Transverse colon (tissue), 4 donors: ENCODE data around the gene F7.

Experiments
- EP300 ChIP-seq: sonication (generic); formaldehyde crosslinking; IDR thresholded peaks from one replicate; pipeline ENCODE4 v1.6.1; 2017; ENCODE audit warnings: antibody characterized with exemption, low read depth
- POLR2A ChIP-seq: fragments of 450-650 bp; IDR thresholded peaks from one replicate; pipeline ENCODE4 v1.6.1; 2016; ENCODE audit warnings: antibody characterized with exemption, mild to moderate bottlenecking, moderate library complexity
- POLR2AphosphoS5 ChIP-seq, 3 donors: sonication (generic); formaldehyde crosslinking; IDR thresholded peaks; one replicate each; pipeline ENCODE4 v1.6.1; 2016; ENCODE audit warnings: antibody characterized with exemption in 3 of 3
- TF ChIP-seq, protein P1 (sequence below), 5 experiments: fragments of 200-600 bp in 3 of 5; fragments of 450-650 bp in 2 of 5; sonication (generic) in 3 of 5; IDR thresholded peaks; 1 replicate in 2 of 5; 2 replicates in 3 of 5; pipeline ENCODE4 v1.5.1; 2016 to 2017; ENCODE audit warnings: antibody characterized with exemption in 5 of 5, inconsistent platforms in 3 of 5, mild to moderate bottlenecking in 2 of 5, moderate library complexity in 1 of 5

DNA sequence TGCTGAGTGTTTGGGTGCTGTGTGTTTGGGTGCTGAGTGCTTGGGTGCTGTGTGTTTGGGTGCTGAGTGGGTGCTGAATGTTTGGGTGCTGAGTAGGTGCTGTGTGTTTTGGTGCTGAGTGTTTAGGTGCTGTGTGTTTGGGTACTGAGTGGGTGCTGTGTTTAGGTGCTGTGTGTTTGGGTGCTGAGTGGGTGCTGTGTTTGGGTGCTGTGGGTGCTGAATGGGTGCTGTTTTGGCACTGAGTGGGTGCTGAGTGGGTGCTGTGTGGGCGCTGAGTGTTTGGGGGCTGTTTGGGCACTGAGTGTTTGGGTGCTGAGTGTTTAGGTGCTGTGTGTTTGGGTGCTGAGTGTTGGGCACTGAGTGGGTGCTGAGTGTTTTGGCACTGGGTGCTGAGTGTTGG, 48.5 kb upstream of the F7 start:
- TF ChIP-seq, protein P1, sequence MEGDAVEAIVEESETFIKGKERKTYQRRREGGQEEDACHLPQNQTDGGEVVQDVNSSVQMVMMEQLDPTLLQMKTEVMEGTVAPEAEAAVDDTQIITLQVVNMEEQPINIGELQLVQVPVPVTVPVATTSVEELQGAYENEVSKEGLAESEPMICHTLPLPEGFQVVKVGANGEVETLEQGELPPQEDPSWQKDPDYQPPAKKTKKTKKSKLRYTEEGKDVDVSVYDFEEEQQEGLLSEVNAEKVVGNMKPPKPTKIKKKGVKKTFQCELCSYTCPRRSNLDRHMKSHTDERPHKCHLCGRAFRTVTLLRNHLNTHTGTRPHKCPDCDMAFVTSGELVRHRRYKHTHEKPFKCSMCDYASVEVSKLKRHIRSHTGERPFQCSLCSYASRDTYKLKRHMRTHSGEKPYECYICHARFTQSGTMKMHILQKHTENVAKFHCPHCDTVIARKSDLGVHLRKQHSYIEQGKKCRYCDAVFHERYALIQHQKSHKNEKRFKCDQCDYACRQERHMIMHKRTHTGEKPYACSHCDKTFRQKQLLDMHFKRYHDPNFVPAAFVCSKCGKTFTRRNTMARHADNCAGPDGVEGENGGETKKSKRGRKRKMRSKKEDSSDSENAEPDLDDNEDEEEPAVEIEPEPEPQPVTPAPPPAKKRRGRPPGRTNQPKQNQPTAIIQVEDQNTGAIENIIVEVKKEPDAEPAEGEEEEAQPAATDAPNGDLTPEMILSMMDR (IDR thresholded peaks at IDR 0.05), result no peak
- TF ChIP-seq EP300, result no peak
- TF ChIP-seq POLR2A, result no peak
- TF ChIP-seq POLR2AphosphoS5 (IDR thresholded peaks at IDR 0.05), result no peak
